ENCODE data around the gene NHLH1.

GRCh38 chr1:160351629-160352028, 15.2 kb upstream of the NHLH1 start:
- TF ChIP-seq CTCF (IDR thresholded peaks at IDR 0.05) (no peak), POLR2A (IDR thresholded peaks at IDR 0.05; ENCODE audit: low read depth) (no peak)

Measured in esophagus muscularis mucosa (tissue), 3 donors.